ENCODE data around the gene ADAM12.

DNA sequence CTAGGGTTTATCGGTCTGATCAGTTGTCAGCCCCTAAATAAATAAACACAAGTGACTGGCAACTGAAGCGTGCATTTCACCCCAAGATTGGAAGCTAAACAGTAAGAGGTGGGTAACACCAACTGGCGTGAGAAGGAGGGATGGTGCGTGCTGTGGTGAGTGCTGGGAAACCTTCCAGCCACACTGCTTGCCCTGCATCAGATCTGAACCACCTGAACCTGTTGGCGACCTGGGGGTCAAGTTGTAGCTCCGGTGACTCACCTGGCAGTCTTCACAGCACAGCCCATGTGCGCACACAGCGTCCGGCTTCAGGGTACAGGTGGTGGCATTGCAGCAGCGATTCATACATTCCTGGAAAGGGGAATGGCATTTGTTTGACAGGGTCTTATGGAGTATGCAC lies 321.8 kb downstream of the ADAM12 start:
- no peak for TF ChIP-seq EZH2 (optimal IDR thresholded peaks at IDR 0.05; ENCODE audit: low read depth, low read length)
- TF ChIP-seq, protein P1, sequence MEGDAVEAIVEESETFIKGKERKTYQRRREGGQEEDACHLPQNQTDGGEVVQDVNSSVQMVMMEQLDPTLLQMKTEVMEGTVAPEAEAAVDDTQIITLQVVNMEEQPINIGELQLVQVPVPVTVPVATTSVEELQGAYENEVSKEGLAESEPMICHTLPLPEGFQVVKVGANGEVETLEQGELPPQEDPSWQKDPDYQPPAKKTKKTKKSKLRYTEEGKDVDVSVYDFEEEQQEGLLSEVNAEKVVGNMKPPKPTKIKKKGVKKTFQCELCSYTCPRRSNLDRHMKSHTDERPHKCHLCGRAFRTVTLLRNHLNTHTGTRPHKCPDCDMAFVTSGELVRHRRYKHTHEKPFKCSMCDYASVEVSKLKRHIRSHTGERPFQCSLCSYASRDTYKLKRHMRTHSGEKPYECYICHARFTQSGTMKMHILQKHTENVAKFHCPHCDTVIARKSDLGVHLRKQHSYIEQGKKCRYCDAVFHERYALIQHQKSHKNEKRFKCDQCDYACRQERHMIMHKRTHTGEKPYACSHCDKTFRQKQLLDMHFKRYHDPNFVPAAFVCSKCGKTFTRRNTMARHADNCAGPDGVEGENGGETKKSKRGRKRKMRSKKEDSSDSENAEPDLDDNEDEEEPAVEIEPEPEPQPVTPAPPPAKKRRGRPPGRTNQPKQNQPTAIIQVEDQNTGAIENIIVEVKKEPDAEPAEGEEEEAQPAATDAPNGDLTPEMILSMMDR (IDR thresholded peaks at IDR 0.05; ENCODE audit: low read length): no peak
- TF ChIP-seq EZH2phosphoT487 (IDR thresholded peaks at IDR 0.05; ENCODE audit: low read length): no peak
